22Rv1 (cell line): Measurements from ENCODE around the gene LHFPL4.
"Not testable (repeated sequence)": the region's sequence is repeated elsewhere in the genome, so short reads cannot be mapped to it uniquely, and the experiment has no call there.

Experiments
- H3K27ac ChIP-seq: fragments of 450-650 bp; 2 replicates; pipeline ENCODE4 v1.5.1; 2017
- CTCF ChIP-seq: fragments of 450-650 bp; IDR thresholded peaks from 2 replicates; pipeline ENCODE4 v1.5.1; 2017; ENCODE audit warnings: mild to moderate bottlenecking
- ZFX ChIP-seq: fragments of 450-650 bp; IDR thresholded peaks from 2 replicates; pipeline ENCODE4 v1.6.1; 2017; ENCODE audit warnings: antibody characterized with exemption, borderline replicate concordance

The LHFPL4 gene

GRCh38 chr3:9503283-9503682 lies 50.3 kb downstream of the LHFPL4 start:
- H3K27ac ChIP-seq, result no peak overlapping the region
- TF ChIP-seq ZFX (no peak), CTCF (peak; percentile 92)

GRCh38 chr3:9501226-9501625 lies 52.4 kb downstream of the LHFPL4 start:
- no peak overlapping the region for H3K27ac ChIP-seq
- no peak for TF ChIP-seq ZFX

- TF ChIP-seq CTCF (peak; percentile 97), ZFX (no peak)
- H3K27ac ChIP-seq, result no peak overlapping the region
Observed at GRCh38 chr3:9500108-9501050, 53.2 kb downstream of the LHFPL4 start.

GRCh38 chr3:9499455-9500107 lies 54.0 kb downstream of the LHFPL4 start:
- no peak overlapping the region for H3K27ac ChIP-seq
- TF ChIP-seq ZFX (no peak), CTCF (no peak)

- no peak for TF ChIP-seq CTCF
- no peak for TF ChIP-seq ZFX
- no peak overlapping the region for H3K27ac ChIP-seq
Observed at GRCh38 chr3:9498781-9499180, 54.8 kb downstream of the LHFPL4 start.

GRCh38 chr3:9497821-9498565 lies 55.6 kb downstream of the LHFPL4 start:
- no peak overlapping the region for H3K27ac ChIP-seq
- TF ChIP-seq ZFX (no peak), CTCF (no peak)

- H3K27ac ChIP-seq, result no peak overlapping the region
- no peak for TF ChIP-seq CTCF
- no peak for TF ChIP-seq ZFX
Observed at GRCh38 chr3:9496893-9497292, 56.7 kb downstream of the LHFPL4 start.

GRCh38 chr3:9494036-9494435 lies 59.6 kb downstream of the LHFPL4 start:
- not testable (repeated sequence) for H3K27ac ChIP-seq
